H9 (cell line): Measurements from ENCODE around the gene CRHBP. TPM values are rescaled to one million over a fixed set of nuclear protein-coding genes. Genes with fewer than 3 reads are reported as not detected.

ENCODE experiments used
- DNase-seq: peaks from one replicate; pipeline ENCODE4 v3.0.0-alpha.2; 2017
- H2AFZ ChIP-seq: one replicate; pipeline ENCODE4 v1.6.1; 2013; ENCODE audit warnings: mild to moderate bottlenecking, low read length, control low read depth, moderate library complexity
- H2AK5ac ChIP-seq: 2 replicates; pipeline ENCODE4 v1.6.1; 2013; ENCODE audit warnings: low read length, control low read depth, mixed read lengths; ENCODE audit not compliant: insufficient read length
- H2BK120ac ChIP-seq: one replicate; pipeline ENCODE4 v1.6.1; 2013; ENCODE audit warnings: low read depth, mild to moderate bottlenecking, low read length, control low read depth, inconsistent platforms; ENCODE audit not compliant: poor library complexity, severe bottlenecking
- H2BK12ac ChIP-seq: 2 replicates; pipeline ENCODE4 v1.6.1; 2013; ENCODE audit warnings: low read length, control low read depth, mixed read lengths, low read depth; ENCODE audit not compliant: insufficient read length
- H2BK15ac ChIP-seq: 2 replicates; pipeline ENCODE4 v1.6.1; 2013; ENCODE audit warnings: low read depth, low read length, control low read depth
- H2BK20ac ChIP-seq: one replicate; pipeline ENCODE4 v1.6.1; 2013; ENCODE audit warnings: low read depth, mild to moderate bottlenecking, low read length, control low read depth, inconsistent platforms; ENCODE audit not compliant: poor library complexity, severe bottlenecking
- H2BK5ac ChIP-seq: 2 replicates; pipeline ENCODE4 v1.6.1; 2013; ENCODE audit warnings: low read length, control low read depth, mixed read lengths; ENCODE audit not compliant: insufficient read length
- H3K14ac ChIP-seq: 2 replicates; pipeline ENCODE4 v1.6.1; 2013; ENCODE audit warnings: low read length, control low read depth; ENCODE audit not compliant: insufficient read depth
- H3K18ac ChIP-seq: 2 replicates; pipeline ENCODE4 v1.6.1; 2013; ENCODE audit warnings: low read depth, mild to moderate bottlenecking, mixed read lengths, low read length, control low read depth; ENCODE audit not compliant: insufficient read length
- H3K23ac ChIP-seq: 2 replicates; pipeline ENCODE4 v1.6.1; 2013; ENCODE audit warnings: low read length, control low read depth, mixed read lengths, low read depth; ENCODE audit not compliant: insufficient read length
- H3K23me2 ChIP-seq: 2 replicates; pipeline ENCODE4 v1.6.1; 2013; ENCODE audit warnings: low read depth, mild to moderate bottlenecking, mixed read lengths, low read length, control low read depth; ENCODE audit not compliant: insufficient read length, poor library complexity, severe bottlenecking
- H3K27ac ChIP-seq: 2 replicates; pipeline ENCODE4 v1.5.1; 2013; ENCODE audit warnings: low read length, control low read depth, mixed read lengths, low read depth; ENCODE audit not compliant: insufficient read length
- H3K27me3 ChIP-seq: 2 replicates; pipeline ENCODE4 v1.6.1; 2013; ENCODE audit warnings: low read length, control low read depth, inconsistent platforms; ENCODE audit not compliant: insufficient read depth
- H3K4ac ChIP-seq: 2 replicates; pipeline ENCODE4 v1.6.1; 2013; ENCODE audit warnings: low read depth, mild to moderate bottlenecking, control low read depth, inconsistent platforms, low read length, moderate library complexity
- H3K4me1 ChIP-seq: 2 replicates; pipeline ENCODE4 v1.6.1; 2013; ENCODE audit warnings: low read length, control low read depth, inconsistent platforms; ENCODE audit not compliant: insufficient read depth
- H3K4me2 ChIP-seq: 2 replicates; pipeline ENCODE4 v1.6.1; 2013; ENCODE audit warnings: low read length, control low read depth, mixed read lengths; ENCODE audit not compliant: insufficient read length, insufficient read depth
- H3K56ac ChIP-seq: 2 replicates; pipeline ENCODE4 v1.6.1; 2013; ENCODE audit warnings: low read depth, mild to moderate bottlenecking, mixed read lengths, low read length, control low read depth; ENCODE audit not compliant: insufficient read length
- H3K79me1 ChIP-seq: 2 replicates; pipeline ENCODE4 v1.6.1; 2013; ENCODE audit warnings: low read depth, mild to moderate bottlenecking, moderate library complexity, low read length, control low read depth, inconsistent platforms; ENCODE audit not compliant: insufficient read depth, poor library complexity, severe bottlenecking
- H3K79me2 ChIP-seq: 2 replicates; pipeline ENCODE4 v1.6.1; 2013; ENCODE audit warnings: low read length, control low read depth, inconsistent platforms; ENCODE audit not compliant: insufficient read depth
- H3K9ac ChIP-seq: 2 replicates; pipeline ENCODE4 v1.6.1; 2013; ENCODE audit warnings: low read length, control low read depth, mixed read lengths; ENCODE audit not compliant: insufficient read length; ENCODE audit errors: extremely low read depth
- H3K9me3 ChIP-seq: one replicate; pipeline ENCODE4 v1.6.1; 2013; ENCODE audit warnings: low read depth, low read length, inconsistent platforms; ENCODE audit not compliant: control insufficient read depth
- H3T11ph ChIP-seq: one replicate; pipeline ENCODE4 v1.6.1; 2013; ENCODE audit warnings: mild to moderate bottlenecking, low read length, control low read depth, inconsistent platforms
- H4K20me1 ChIP-seq: one replicate; pipeline ENCODE4 v1.6.1; 2013; ENCODE audit not compliant: control insufficient read depth, insufficient read length, insufficient read depth
- H4K5ac ChIP-seq: 2 replicates; pipeline ENCODE4 v1.6.1; 2013; ENCODE audit warnings: low read depth, mild to moderate bottlenecking, mixed read lengths, low read length, control low read depth; ENCODE audit not compliant: insufficient read length
- H4K8ac ChIP-seq: replicated peaks from 2 replicates; pipeline ENCODE4 v1.6.1; 2013; ENCODE audit warnings: low read length, control low read depth, mixed read lengths, low read depth; ENCODE audit not compliant: insufficient read length
- H4K91ac ChIP-seq: 2 replicates; pipeline ENCODE4 v1.6.1; 2013; ENCODE audit warnings: low read depth, mild to moderate bottlenecking, moderate library complexity, mixed read lengths, low read length, control low read depth; ENCODE audit not compliant: insufficient read length
- H3K27ac Mint-ChIP-seq, 3 experiments: 2 replicates in 2 of 3; 3 replicates in 1 of 3; pipeline ENCODE4 v1.8.0; 2020 to 2021; ENCODE audit warnings: mixed read lengths in 3 of 3, mild to moderate bottlenecking in 1 of 3, moderate library complexity in 1 of 3
- H3K27me3 Mint-ChIP-seq: 2 replicates; pipeline ENCODE4 v1.8.0; 2021; ENCODE audit warnings: low read depth, mild to moderate bottlenecking, moderate library complexity, mixed read lengths
- H3K36me3 Mint-ChIP-seq, 3 experiments: 2 replicates in 2 of 3; 3 replicates in 1 of 3; pipeline ENCODE4 v1.8.0; 2020 to 2021; ENCODE audit warnings: low read depth in 3 of 3, mixed read lengths in 3 of 3; ENCODE audit not compliant: insufficient read depth in 1 of 3
- H3K4me1 Mint-ChIP-seq, 2 experiments: 2 replicates each; pipeline ENCODE4 v1.8.0; 2020; ENCODE audit warnings: mixed read lengths in 2 of 2
- H3K4me3 Mint-ChIP-seq, 2 experiments: 2 replicates in 1 of 2; 3 replicates in 1 of 2; pipeline ENCODE4 v1.8.0; 2020 to 2021; ENCODE audit warnings: mild to moderate bottlenecking in 2 of 2, mixed read lengths in 2 of 2, moderate library complexity in 1 of 2
- H3K9me3 Mint-ChIP-seq, 2 experiments: 2 replicates in 1 of 2; 3 replicates in 1 of 2; pipeline ENCODE4 v1.8.0; 2020; ENCODE audit warnings: mild to moderate bottlenecking in 2 of 2, mixed read lengths in 2 of 2, moderate library complexity in 1 of 2
- WGBS: extraction: QIAGEN DNeasy Blood & Tissue Kit; methylation state at CpG from one replicate; pipeline ENCODE4 v1.1.7; 2013; ENCODE audit warnings: missing lambda C conversion rate, low lambda C conversion rate, mixed read lengths; ENCODE audit not compliant: insufficient read length; ENCODE audit errors: extremely low coverage; 5-methylcytosine and 5-hydroxymethylcytosine counted together
- total RNA-seq: library from RNA; stranded (reverse); gene quantifications from 2 replicates; pipeline ENCODE4 v1.2.1, GENCODE V29; 2021
- TF ChIP-seq, protein P1 (sequence below): fragments of 200-600 bp; sonication (generic); conservative IDR thresholded peaks from 3 replicates; pipeline ENCODE4 v1.8.0; 2021; ENCODE audit warnings: antibody characterized with exemption, mild to moderate bottlenecking

CRHBP gene
- total RNA-seq, 1 experiment from 2014 or later, result not detected

DNA sequence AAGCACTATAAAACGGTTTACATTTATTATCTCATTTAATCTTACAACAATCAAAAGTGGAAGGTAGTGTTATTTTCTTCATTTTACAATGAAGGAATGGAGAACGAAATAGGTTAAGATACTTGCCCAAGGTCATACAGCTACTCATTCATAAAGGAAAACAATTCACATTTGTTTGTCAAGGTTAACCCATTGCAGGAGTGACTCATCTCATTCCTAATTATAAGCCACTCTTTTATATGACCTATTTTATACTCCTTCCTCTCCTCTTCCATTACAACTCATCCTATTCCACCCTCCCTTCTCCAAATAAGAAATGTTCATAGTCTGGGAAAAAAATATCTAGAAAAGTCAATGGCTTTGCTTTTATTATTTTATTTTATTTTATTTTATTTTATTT lies 29.6 kb downstream of the CRHBP start:
- Histone ChIP-seq H3K23me2 (no peaks in the 10 kb centered on the region), H4K91ac (no peak overlapping the region), H3K4me1 (no peaks in the 10 kb centered on the region), H3K79me1 (no peaks in the 10 kb centered on the region), H2AK5ac (no peak overlapping the region), H3K18ac (no peak overlapping the region), H4K5ac (no peak overlapping the region), H3K79me2 (no peaks in the 10 kb centered on the region), H3K14ac (no peak overlapping the region), H3K23ac (no peak overlapping the region), H2BK120ac (no peak overlapping the region), H2BK12ac (no peak overlapping the region), H3K56ac (no peak overlapping the region), H3K9me3 (no peaks in the 10 kb centered on the region), H2AFZ (no peak overlapping the region), H3T11ph (no peak overlapping the region), H4K8ac (no peak overlapping the region), H3K4ac (no peak overlapping the region), H2BK15ac (no peak overlapping the region), H3K27me3 (no peaks in the 10 kb centered on the region), H3K9ac (no peak overlapping the region), H2BK5ac (no peak overlapping the region), H4K20me1 (no peaks in the 10 kb centered on the region), H3K4me2 (no peak overlapping the region), H2BK20ac (no peak overlapping the region), H3K27ac (no peak overlapping the region)
- H3K27me3 Mint-ChIP-seq, result no peaks in the 10 kb centered on the region
- H3K4me3 Mint-ChIP-seq, result no peak overlapping the region
- DNase-seq, result no peak
- WGBS, result no CpG with 5 or more reads among the region's 2 CpGs
- H3K4me1 Mint-ChIP-seq, result no peaks in the 10 kb centered on the region
- H3K36me3 Mint-ChIP-seq, result no peaks in the 10 kb centered on the region; a peak in 2 of 7 replicates
- H3K27ac Mint-ChIP-seq, result no peak overlapping the region
- peaks cover 0 to 2% of the 10 kb centered on the region in 2 experiments; a peak in 2 of 5 replicates for H3K9me3 Mint-ChIP-seq
- TF ChIP-seq, protein P1, sequence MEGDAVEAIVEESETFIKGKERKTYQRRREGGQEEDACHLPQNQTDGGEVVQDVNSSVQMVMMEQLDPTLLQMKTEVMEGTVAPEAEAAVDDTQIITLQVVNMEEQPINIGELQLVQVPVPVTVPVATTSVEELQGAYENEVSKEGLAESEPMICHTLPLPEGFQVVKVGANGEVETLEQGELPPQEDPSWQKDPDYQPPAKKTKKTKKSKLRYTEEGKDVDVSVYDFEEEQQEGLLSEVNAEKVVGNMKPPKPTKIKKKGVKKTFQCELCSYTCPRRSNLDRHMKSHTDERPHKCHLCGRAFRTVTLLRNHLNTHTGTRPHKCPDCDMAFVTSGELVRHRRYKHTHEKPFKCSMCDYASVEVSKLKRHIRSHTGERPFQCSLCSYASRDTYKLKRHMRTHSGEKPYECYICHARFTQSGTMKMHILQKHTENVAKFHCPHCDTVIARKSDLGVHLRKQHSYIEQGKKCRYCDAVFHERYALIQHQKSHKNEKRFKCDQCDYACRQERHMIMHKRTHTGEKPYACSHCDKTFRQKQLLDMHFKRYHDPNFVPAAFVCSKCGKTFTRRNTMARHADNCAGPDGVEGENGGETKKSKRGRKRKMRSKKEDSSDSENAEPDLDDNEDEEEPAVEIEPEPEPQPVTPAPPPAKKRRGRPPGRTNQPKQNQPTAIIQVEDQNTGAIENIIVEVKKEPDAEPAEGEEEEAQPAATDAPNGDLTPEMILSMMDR, result no peak
